ENCODE measurements around the gene FOXK1.
"Not testable (repeated sequence)": the region's sequence is repeated elsewhere in the genome, so short reads cannot be mapped to it uniquely, and the experiment has no call there.

The FOXK1 gene

GRCh38 chr7:4779118-4779517, 97.0 kb downstream of the FOXK1 start:
- in situ Hi-C loops (cut with MboI; ENCODE audit: low sequenced_read_pairs) = no loop called here

- in situ Hi-C loops (cut with MboI; ENCODE audit: low sequenced_read_pairs) = no loop called here
These were observed 99.4 kb downstream of the FOXK1 start for GRCh38 chr7:4781366-4782069.

- in situ Hi-C loops (cut with MboI; ENCODE audit: low sequenced_read_pairs) = no loop called here
These were observed 100.5 kb downstream of the FOXK1 start for GRCh38 chr7:4782333-4783291.

DNA sequence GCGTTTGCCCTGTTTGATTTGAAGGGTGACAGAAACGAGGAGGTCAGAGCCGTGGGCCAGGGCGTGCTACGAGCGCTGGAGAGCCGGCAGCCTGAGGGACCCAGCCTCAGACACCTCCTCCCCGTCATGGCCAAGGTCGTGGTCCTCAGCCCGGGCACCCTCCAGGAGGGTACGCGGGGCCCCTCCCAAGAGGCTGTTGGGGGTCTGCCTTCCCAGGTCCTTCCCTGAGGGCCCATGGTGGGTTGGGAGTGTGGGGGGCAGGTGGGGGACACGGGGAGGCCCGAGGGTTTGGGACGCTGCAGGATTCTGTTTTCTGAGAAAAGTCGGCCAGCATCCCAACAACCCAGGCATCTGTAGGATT, 101.2 kb downstream of the FOXK1 start:
- in situ Hi-C loops (cut with MboI; ENCODE audit: low sequenced_read_pairs) = no loop called here

DNA sequence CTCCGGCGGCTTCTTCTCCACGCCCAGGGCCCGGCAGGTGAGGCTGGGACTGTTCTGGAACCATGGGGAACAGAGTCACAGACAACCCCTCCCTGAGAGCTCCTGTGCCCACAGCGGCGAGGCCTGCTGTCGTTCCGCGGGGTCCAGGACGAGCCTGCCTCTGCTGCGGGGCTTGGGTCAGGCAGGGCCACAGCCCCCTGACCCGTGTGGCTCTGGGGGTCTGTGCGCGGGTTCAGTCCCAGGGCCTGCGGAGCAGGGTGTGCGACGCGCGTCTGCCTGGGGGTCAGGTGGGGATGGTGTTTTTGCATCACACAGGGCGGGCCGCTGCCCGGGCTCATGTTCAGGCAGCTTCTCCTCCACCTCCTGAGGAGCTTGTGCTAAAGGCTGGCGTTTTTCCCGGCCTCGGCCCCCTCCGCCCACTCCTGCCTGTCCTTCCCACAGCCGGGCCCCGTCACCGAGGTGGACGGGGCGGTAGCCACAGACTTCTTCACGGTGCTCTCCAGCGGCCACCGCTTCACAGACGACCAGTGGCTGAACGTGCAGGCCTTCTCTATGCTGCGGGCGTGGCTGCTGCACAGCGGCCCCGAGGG, 101.8 kb downstream of the FOXK1 start:
- in situ Hi-C loops (cut with MboI; ENCODE audit: low sequenced_read_pairs) = no loop called here

DNA sequence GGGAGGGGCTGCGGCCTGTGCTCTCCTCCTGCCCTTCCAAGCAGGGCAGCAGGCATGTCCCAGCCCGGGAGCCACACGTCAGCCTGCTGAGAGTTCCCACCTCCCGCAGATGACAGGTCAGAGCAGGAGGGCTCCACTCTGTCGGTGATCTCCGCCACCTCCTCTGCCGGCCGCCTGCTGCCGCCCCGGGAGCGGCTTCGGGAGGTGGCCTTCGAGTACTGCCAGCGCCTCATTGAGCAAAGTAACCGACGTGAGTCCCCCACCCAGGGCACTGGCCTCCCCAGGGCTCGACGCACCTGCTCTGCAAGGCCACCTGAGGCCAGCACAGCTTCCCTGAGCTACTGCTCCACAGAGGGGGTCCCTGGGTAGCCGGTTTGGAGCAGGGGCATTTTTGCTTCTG, 102.7 kb downstream of the FOXK1 start:
- in situ Hi-C loops (cut with MboI; ENCODE audit: low sequenced_read_pairs) = no loop called here

GRCh38 chr7:4785371-4785770, 103.3 kb downstream of the FOXK1 start:
- in situ Hi-C loops (cut with MboI; ENCODE audit: low sequenced_read_pairs) = no loop called here

- in situ Hi-C loops (cut with MboI; ENCODE audit: low sequenced_read_pairs) = no loop called here
These were observed 103.9 kb downstream of the FOXK1 start for GRCh38 chr7:4786015-4786414.

DNA sequence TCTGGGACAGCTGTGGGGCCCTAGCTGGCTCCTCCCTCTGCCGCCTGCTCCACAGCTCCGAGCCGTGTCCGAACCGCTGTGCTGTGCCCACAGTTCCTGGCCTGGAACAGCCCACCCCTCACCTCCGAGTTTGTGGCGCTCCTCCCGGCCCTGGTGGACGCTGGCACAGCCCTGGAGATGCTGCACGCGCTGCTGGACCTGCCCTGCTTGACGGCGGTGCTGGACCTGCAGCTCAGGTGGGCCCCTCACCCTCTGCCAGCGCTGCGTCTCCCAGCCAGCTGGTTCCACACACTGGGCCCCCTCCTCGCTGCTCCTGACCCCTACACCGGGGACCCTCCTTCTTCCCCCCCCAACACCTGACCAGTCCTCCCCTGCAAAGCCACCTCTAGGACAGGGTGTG, 105.4 kb downstream of the FOXK1 start:
- in situ Hi-C loops (cut with MboI; ENCODE audit: low sequenced_read_pairs) = no loop called here

DNA sequence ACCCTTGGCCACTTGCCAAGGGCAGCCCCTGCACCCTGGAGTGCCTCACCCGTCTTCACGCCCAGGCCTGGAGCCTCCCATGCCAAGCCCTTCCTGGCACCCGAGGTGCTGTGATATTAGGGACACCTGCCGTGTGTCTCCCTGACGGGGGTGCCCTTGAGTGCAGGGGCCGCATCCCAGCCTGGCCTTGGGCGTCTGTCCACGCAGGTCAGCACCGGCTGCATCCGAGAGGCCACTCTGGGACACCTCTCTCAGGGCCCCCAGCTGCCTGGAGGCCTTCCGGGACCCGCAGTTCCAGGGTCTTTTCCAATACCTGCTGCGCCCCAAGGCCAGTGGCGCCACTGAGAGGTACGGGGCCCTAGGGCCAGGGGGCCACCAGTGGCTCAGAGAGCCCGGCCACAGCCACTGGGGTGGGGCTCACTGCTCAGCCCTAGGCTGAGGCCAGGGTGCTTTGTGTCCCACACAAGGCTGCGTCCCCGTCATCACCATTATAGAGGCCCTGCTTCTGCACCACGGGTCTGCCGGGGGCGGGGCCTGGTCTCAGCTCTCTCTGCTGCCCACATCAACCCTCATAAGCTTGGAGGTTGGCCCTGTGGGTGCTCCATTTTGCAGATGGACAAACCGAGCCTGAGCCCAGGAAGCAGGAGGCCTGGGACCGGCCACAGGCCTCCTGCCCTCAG, 106.0 kb downstream of the FOXK1 start:
- in situ Hi-C loops (cut with MboI; ENCODE audit: low sequenced_read_pairs) = no loop called here

GRCh38 chr7:4788627-4789189, 106.6 kb downstream of the FOXK1 start:
- in situ Hi-C loops (cut with MboI; ENCODE audit: low sequenced_read_pairs) = no loop called here

DNA sequence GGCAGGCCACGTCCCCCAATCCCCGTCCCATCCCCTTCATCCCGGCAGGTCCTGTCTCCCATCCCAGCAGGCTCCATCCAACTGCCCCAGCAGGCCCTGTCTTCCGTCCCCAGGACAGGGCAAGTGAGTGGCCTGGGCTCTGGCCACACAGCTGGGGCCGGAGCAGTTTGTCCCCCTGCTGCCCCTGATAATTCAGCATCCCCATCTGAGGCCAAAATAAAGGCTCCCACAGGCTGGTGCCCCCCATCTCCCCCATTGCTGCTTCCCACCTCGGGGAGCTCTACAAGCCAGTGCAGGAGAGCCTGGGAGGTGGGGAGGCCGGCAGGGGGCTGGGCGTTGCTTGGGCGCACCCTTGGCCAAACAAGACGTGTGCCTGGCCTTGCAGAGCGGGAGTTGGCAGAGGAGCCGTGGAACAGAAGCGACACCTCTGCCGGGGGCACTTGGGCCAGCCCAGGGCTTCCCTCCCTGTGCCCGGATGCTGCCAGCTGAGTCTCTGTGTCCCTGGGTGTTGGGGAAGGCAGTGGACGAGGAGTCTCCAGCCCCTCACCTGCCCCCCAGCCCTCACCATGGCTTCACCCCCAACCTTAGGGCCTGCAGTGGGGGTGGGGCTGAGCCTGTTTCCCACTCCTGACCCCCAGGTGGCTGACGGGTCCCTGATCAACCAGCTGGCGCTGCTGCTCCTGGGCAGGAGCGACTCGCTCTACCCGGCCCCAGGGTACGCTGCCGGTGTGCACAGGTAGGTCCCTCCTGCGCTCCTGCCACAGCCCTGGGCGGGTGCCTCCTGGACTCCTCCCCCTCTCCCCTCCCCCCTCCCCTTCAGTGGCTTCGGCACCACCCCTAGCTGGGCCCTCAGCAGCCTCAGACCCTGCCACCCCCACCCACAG, 107.3 kb downstream of the FOXK1 start:
- in situ Hi-C loops (cut with MboI; ENCODE audit: low sequenced_read_pairs) = no loop called here

- in situ Hi-C loops (cut with MboI; ENCODE audit: low sequenced_read_pairs) = no loop called here
These were observed 108.0 kb downstream of the FOXK1 start for GRCh38 chr7:4790078-4790465.

GRCh38 chr7:4790516-4790991, 108.5 kb downstream of the FOXK1 start:
- in situ Hi-C loops (cut with MboI; ENCODE audit: low sequenced_read_pairs) = no loop called here

- in situ Hi-C loops (cut with MboI; ENCODE audit: low sequenced_read_pairs) = no loop called here
These were observed 109.1 kb downstream of the FOXK1 start for GRCh38 chr7:4791101-4791737.

- in situ Hi-C loops (cut with MboI; ENCODE audit: low sequenced_read_pairs) = no loop called here
These were observed 109.8 kb downstream of the FOXK1 start for GRCh38 chr7:4791738-4792536.

DNA sequence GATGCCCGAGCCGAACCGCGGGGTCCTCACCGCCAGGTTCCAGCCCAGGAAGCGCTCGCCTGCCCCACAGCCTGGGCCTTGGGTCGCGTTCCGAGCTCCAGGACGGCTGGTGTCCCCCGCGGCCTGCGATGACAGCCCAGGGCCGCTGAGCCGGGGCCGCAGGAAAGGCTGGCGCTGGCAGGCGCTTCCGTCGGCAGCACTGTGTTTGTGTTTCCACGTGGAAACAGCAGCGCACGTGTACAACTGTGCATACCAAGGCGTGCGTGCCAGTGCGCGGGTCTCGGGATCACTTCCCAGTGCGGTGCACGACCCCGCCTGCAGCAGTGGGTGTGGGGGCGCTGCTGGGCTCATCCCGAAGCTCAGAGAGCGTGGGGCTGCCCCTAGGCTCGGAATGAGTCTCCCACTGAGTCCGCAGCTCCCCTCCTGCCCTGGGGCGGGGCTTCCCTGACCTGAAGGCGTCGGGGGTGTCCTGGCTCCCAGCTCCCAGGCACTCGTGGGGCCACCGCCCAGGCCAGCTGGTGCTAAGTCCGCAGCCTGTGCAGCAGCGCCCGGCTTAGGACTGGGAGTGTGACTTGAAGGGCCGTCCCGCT, 110.5 kb downstream of the FOXK1 start:
- in situ Hi-C loops (cut with MboI; ENCODE audit: low sequenced_read_pairs) = no loop called here

- in situ Hi-C loops (cut with MboI; ENCODE audit: low sequenced_read_pairs) = not testable (repeated sequence)
These were observed 111.4 kb downstream of the FOXK1 start for GRCh38 chr7:4793385-4793993.
